HS-27A (cell line): Measurements from ENCODE around the gene GABRR2.

Source experiments
- DNase-seq: peaks from one replicate; pipeline ENCODE4 v3.0.0-alpha.2; 2012; ENCODE audit warnings: low read depth, missing footprints

GABRR2 gene

GRCh38 chr6:89290401-89291155 is 24.5 kb downstream of the GABRR2 start:
- DNase-seq: no peak

- DNase-seq: no peak
Measured at GRCh38 chr6:89289710-89290109, 25.4 kb downstream of the GABRR2 start.

- no peak for DNase-seq
Measured at GRCh38 chr6:89287351-89288028, 27.6 kb downstream of the GABRR2 start.

- no peak for DNase-seq
Measured at GRCh38 chr6:89286516-89286915, 28.6 kb downstream of the GABRR2 start.

GRCh38 chr6:89284963-89285735 is 29.9 kb downstream of the GABRR2 start:
- no peak for DNase-seq

- no peak for DNase-seq
Measured at GRCh38 chr6:89284081-89284480, 31.0 kb downstream of the GABRR2 start.

DNA sequence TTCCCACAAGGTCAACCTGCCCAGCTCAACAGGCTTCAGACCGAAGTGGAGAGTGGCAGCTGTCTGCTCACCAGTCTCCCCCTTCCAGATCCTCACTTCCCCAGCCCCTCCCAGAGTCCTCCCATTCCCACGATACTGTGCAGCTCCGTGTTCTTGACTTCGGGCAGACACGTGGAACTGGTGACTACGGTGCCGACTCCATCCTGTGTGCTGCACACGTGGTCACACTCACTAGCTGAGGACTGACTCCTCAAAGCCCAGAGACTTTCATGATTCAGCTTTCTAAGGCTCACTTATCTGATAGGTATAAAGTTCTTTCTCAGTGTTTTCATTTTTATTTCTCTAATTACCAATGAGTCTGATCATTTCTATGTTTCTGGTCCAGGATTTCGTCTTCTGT is 32.4 kb downstream of the GABRR2 start:
- DNase-seq: no peak

GRCh38 chr6:89281779-89282246 is 33.3 kb downstream of the GABRR2 start:
- DNase-seq: peak; percentile 7

- DNase-seq: no peak
Measured at GRCh38 chr6:89278956-89279355, 36.1 kb downstream of the GABRR2 start.

DNA sequence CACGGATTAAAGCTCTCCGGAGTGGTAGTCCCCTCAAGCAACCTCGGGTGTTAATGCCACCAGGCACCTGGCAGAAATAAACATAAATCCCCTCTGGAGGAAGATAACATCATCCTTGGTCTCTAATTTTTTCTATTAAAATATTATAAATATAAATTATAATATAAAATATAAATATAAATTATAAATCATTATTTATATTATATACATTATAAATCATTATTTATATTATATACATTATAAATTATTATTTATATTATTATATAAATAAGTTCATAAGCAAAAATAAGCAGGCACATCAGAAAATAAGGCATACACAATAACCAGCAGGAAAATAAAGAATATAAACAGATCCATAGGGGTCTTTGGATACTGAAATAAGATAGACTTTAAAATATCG is 39.2 kb downstream of the GABRR2 start:
- DNase-seq: no peak

DNA sequence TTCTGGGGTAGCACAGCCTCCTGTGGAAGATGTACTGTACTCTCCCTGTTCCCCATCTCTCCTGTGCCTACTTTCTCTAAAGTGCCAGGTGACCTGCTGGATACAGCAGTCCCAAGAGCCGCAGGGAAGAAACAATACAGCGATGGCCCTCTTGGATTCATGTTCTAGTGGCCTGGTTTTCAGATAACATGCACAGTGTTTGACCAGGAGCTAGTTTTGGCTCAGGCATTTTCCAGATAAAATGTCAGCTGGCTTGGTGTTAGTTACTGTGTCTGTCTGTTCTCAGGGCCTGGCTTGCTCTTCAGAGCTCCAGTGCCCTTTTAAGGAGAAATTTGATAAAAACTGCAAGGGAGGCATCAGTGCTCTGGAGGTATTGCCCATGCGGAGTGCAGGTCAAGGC is 41.3 kb downstream of the GABRR2 start:
- DNase-seq: no peak

DNA sequence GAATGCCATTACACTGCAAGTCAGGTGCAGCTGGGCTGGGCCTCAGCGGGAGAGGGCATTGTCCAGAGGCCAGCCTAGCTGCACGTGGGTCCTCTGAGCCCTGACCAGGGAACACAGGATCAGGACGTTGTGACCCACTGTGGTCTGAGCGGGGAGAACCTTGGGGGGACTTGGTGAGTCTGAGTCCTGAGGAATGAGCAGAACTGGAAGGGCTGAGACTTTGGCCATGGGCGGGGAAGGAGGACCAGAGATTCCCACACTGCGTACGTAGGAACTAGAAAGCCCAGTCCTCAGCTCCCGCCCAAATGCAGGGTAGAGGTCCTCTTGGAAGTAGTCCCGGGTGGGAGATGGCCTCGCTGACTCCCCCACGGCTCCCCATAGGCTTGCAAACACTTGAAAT is 42.5 kb downstream of the GABRR2 start:
- DNase-seq: no peak

GRCh38 chr6:89270951-89271721 is 44.0 kb downstream of the GABRR2 start:
- no peak for DNase-seq

GRCh38 chr6:89269981-89270380 is 45.1 kb downstream of the GABRR2 start:
- DNase-seq: no peak

DNA sequence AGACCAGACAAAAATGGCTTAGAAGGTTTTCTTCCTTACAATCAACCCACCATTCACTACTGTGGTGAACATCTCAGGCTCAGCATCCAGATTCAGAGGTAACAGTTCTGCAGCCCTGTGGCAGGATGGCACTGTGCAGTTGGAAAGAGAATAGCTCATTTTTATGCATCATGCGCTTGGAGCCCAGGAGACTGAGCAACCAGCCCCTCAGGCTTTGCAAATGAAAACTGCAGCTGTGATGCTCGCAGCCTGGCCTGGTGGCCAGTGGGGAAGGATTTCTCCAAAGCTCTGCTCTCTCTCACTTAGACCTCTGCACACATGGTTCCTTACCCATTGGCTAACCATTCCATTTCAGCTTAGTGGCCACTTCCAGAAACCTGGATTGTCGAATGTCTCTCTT is 45.8 kb downstream of the GABRR2 start:
- DNase-seq: no peak

- no peak for DNase-seq
Measured at GRCh38 chr6:89268776-89269175, 46.3 kb downstream of the GABRR2 start.

DNA sequence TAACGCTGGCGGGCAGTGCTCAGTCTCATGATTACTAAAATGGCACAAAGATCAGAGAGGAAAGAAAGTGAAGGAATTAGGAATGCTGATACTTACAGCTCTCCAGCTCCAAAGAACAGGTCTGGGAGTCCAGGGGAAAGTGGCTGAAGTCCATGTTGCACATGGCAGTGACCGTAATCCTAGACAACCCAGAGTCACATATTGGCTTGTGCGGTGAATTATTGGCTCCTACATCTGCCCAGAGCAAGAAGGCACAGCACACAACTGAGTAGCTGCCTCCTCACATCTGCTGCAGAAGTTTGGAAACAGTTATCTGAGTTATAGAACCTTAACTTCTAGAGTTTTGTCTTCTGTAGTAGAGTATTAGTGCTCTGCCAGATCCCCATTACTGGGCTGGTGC is 47.2 kb downstream of the GABRR2 start:
- no peak for DNase-seq

DNA sequence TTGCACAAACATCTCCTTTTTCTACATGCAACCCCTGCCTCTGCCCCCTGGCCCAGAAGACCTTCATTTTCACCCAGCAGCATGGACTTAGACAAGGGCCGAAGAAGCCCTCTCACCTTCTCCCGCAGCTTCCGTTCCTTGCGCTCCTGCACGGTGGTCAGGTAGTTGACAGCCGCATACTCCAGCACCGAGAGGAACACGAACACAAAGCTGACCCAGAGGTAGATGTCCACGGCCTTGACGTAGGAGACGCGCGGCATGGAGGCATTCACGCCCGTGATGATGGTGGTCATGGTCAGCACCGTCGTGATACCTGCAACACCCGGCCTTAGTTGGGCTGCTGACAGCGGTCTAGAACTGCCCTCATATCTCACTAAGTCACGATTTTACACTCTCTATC is 50.8 kb downstream of the GABRR2 start:
- DNase-seq: no peak

GRCh38 chr6:89260832-89261231 is 54.3 kb downstream of the GABRR2 start:
- no peak for DNase-seq

DNA sequence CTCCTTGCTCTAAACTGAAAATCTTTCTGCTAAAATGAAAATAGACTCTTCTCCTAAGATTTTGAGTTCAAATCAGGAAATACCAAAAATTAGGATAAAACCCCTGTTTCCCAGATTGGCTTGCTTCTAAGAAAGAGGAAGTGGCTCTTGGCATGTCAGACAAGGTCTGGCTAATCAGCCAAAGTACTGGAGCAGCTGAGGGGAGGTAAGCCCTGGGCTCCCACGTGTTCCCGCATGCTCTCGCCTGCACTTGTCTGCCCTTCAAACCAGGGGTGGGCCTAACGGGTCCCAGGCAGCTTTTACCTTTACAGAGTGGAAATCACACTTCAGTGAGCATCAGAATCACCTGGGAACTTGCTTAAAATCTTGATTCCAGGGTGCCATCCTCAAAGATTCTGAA is 54.8 kb downstream of the GABRR2 start:
- DNase-seq: no peak

DNA sequence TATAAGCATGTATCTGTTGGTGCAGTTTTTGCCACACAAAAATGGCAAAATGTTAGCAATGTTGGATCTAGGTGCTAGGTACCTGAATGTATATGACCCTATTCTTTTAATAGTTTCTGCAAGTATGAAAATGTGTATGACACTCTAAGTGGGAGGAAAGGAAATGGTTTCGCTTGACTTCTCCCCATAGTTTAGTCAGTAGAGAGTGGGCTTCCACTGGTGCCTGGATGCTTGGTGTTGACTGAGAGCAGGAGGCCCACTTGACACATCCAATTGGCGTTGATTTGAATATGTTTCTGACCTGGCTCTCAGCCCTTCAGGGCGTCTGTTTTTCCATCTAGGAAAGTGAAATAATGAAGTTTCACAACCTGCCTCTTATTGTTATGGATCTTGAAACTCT is 56.2 kb downstream of the GABRR2 start:
- DNase-seq: no peak

DNA sequence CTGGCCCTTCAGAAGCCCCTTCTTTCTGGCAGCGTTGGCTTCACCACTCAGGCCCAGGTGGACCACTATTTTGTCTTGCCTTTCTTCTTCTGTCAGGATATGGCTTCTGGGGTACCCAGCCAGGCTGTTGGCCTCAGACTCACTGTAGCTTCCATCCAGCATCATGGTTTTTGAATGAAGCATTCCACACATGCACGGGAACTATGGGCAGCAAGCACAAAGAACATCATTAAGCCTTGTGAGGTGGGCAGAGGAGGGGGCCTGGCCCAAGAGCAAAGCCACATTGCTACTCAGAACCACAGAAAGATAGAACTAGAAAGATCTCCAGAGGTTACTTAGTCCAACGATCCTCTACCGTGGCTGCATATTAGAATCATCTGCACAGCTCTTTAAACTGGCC is 57.3 kb downstream of the GABRR2 start:
- no peak for DNase-seq
